GM20431 (cell line): ENCODE results near the gene CFD.
"Not testable (repeated sequence)": the region's sequence is repeated elsewhere in the genome, so short reads cannot be mapped to it uniquely, and the experiment has no call there.

ENCODE experiments used
- in situ Hi-C: fragments of 300-500 bp; cut with MseI, MboI; formaldehyde crosslinking; loops from one replicate; pipeline ENCODE4 v1.15.0; 2020; ENCODE audit warnings: low sequenced_read_pairs; ENCODE audit not compliant: unreplicated experiment

Gene CFD

DNA sequence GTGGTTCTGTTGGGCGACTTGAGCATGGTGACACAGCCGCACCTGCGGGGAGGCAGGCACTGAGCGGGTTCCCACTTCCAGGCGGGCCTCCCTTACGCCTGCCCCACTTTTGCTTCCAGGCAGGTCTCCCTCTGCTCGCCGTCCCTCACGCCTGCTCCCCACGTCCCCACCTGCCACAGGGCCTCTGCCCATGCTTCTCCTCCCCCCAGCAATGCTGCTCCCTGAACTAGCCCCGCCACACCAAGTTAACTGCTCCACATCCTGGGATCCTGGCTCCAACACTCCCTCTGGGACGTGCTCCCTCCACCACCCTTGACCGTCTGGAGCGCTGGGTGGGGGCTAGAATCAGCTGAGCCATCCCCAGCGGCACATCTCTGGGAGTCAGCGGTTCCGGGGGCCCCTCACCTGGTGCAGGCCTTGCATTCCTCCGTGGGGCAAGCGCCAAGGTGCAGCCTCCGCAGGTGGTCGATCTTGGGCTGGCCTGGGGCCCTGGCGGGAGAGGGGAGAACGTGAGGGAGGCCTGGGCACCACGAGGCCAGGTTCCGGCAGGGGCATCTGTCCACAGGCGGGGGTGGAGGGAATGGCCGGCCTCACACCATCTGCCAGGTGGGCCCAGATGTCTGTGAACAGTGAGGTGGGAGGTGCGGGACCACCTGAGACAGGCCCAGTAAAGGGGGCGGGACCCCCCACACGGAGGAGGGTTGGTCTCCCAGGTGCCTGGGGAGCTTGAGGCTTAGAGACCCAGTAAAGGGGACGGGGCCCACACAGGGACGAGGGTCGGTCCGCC lies 9.2 kb downstream of the CFD start:
- in situ Hi-C loops = loop anchor here (10.0 kb wide), 1 partner anchor 56 kb away; the partner anchor contains the start of gene ARID3A

DNA sequence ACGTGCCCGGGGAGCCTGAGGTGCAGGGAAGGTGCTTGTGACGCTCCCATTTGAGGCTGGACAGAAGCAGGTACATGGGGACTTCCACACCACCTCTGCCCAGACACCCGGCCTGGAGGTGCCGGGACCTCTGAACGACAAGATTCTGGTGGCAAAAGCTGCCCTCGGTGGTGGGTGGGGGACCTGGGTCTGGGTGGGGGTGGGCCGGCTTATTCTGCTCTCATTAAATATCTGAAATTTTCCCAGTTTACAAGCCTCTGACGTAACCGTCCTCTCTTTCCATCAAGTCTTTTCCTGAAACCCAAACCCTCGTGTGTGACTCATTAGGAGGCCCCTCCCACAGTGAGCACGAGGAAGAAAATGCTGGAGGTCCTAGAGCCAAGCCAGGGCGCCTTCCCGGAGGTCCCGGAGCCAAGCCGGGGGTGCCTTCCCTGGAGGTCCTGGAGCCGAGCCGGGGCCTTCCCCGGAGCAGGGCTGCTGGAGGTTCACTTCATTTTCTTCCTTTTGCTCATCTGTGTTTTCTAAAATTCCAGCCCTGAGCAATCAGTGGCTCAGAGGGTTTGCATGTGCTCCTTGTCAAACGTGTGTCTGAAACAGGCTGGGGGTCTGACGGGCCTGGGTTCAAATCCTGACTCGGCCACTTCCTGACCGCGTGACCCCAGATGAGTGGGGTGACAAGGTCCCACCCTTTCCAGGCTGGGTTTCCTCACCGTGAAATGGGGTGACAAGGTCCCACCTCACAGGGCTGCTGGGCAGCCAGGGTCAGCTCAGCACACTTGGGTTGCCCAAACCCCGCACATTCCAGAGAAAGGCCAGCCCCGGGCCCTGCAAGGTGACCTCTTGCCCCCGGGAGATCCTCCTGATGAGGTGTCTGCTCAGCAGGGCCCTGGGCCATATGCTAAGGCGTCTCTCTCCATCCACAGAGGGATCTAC lies 10.0 kb downstream of the CFD start:
- in situ Hi-C loops = loop anchor here (10.0 kb wide), 1 partner anchor 55 kb away; the partner anchor contains the start of gene ARID3A

DNA sequence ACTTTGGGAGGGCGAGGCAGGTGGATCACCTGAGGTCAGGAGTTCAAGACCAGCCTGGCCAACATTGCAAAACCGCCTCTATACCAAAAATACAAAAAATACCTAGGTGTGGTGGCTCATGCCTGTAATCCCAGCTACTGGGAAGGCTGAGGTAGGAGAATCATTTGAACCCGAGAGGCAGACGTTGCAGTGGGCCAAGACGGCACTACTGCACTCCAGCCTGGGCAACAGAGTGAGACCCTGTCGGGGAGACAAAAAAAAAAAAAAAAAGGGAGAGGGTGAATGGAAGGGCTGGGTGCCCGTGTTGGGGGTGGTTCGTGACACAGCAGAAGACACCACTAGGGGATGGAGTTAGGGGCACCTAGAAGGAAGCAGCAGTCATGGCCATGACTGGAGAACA lies 10.8 kb downstream of the CFD start:
- in situ Hi-C loops = no loop called here

DNA sequence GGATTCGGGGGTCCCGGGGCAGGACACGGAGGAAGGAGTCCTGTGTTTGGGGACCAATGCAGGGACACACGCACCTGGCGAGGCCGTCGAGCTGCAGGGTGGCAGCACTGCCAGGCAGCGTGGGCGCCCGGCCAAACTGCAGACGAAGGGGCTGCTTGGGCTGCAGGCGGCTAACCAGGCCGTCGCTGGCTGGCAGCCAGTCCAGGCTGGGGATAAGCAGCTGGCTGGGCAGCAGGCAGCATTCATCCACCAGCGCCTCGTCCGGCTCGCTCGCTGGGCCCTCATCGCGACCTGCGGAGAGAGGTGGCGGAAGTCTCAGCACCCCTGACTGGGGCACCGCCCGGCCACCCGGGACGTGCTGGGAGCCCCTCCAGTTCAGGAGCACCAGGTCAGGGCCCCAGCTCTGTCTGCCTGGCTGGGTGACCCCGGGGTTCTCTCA lies 11.5 kb downstream of the CFD start:
- in situ Hi-C loops = no loop called here

DNA sequence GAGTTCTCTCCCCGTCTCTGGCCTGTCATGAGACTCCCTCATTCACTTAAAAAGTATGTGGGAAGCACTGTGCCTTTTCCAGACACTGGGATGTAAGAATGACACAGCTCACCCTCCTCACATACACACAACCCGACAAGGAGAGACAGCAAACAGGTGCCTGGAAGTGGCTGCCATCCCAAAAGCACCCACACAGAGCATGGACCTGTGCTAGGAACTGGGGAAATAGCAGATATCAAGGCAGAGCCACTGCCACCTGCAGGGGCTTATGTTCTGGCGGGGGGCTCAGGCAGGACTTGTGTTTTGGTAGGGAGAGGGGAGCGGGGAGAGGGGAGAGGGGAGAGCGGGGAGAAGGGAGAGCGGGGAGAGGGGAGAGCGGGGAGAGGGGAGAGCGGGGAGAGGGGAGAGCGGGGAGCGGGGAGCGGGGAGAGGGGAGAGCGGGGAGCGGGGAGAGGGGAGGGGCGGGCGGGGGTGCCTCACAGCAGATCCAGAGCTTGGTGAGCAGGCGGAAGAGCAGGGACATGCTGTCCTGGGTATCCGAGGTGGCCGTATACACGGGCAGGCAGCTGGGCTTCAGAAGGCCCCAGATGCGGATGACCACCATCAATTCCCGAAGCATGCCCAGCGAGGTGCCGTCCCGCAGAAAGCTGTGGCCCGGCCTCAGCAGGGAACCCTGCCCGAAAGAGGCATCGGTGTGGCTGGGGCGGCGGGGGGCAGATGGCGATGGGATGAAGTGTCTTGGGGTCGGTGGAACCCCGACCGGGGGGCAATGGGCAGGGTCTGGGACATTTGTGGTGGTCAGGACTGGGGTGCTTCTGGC lies 12.2 kb downstream of the CFD start:
- in situ Hi-C loops = no loop called here

DNA sequence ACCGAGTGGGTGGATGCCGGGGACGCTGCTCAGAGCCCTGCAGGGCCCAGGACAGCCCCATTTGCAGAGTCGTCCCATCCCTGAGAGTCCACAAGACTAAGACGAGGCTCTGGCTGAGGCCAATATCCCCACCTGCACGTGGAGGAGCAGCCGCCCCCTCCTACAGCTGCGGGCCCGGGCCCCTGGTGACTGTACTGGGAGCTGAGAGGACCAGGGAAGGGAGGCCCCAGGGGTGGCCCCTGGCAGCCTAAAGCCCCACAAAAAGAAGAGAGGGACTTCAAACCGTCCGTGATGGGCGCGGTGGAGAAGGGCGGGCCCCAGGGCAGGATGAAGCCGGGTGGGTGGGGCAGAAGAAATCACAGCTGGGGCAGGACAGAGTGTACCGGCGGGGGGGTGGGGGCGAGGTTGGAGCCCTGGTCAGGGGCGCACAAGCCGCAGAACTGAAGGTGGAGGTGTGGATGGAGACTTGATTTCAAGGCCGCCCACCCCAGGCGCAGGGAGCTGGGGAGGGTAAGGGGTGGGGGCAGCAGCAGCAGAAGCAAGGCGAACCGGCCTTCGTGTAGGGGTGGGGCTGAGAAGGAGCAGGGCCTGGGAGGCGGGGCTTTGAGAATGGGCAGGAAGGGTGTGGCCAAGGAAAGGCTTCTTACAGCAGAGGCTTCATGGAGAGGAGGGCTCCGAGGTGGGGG lies 12.9 kb downstream of the CFD start:
- in situ Hi-C loops = no loop called here

DNA sequence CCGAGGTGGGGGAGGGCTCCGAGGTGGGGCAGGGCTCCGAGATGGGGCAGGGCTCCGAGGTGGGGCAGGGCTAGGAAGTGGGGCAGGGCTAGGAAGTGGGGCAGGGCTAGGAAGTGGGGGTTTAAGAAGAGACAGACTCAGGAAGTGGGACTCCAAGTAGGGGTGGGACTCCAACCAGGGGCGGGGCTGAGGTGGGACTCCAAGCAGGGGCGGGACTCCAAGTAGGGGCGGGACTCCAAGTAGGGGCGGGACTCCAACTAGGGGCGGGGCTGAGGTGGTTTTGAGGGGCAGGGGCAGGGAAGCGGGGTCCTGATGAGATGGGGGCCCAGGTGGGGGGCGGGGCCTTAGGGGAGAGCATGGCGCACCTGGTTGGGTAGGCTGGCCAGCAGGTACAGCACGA lies 13.6 kb downstream of the CFD start:
- in situ Hi-C loops = no loop called here

DNA sequence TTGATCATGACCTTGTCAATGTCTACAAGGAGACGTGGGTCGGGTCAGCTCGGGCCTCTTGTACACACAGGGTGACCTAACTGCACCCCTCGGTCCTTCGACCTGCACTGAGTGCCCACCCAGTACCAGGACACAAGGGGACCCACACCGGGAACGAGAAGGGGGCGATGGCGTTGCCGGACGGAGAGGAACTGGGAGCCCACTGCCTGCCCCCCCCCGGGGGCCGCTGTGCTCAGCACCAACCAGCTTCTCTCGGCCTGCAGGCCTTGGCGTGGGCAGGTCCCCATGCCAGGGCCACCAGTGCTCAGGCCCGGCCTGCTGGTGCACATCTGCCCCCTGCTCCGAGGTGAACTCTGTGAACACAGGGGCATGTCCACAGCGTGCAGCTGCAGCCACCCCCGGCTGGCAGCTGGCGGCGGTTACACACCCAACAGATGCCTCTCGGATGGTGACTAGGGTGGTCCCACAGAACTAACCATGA lies 14.1 kb downstream of the CFD start:
- in situ Hi-C loops = no loop called here

DNA sequence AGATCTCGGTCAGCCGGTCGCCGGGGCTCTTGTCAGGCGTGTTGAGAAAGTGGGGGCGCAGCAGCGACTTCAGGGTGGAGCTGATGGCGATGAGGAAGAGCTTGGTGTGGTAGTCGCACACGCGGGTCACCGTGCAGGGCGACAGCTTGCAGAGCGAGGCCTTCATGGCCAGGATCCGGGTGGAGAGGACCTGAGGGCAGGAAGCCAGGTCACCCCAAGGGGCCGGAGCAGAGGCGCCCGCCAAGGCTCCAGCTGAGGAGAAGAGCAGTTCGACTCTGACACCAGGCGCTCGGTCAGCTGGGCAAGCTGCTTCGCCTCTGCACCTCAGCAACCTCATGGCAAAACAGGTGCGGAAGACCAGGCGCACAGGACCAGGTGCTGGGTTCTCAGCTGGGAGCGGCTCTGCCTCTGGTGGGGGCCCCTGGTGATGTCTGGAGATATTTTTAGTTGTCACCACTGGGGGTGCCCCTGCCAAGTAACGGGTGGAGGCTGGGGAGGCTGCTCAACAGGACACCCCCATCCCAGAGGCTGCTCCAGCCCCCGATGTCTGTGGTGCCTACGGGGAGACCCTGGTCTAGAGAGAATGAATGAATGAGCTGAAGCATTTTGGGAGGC lies 15.9 kb downstream of the CFD start:
- in situ Hi-C loops = no loop called here

DNA sequence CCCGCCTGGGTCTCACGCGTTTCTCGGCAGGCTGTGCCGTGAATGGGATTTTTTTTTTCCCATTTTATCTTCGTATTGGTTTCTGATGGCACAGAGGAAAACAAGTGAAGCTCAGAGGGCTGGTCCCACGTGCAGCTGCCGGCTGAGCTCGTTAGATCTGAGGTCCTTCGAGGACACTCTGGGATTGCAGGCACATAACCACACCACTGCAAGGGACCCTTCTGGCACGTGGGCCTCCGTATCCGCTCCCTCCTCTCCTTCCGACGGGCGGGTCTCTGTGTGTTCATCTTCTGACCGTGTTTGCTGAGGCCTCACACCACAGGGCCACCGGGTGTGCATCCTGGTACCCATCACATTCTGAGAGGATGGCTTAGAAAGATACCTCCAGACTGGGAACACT lies 16.6 kb downstream of the CFD start:
- in situ Hi-C loops = no loop called here

DNA sequence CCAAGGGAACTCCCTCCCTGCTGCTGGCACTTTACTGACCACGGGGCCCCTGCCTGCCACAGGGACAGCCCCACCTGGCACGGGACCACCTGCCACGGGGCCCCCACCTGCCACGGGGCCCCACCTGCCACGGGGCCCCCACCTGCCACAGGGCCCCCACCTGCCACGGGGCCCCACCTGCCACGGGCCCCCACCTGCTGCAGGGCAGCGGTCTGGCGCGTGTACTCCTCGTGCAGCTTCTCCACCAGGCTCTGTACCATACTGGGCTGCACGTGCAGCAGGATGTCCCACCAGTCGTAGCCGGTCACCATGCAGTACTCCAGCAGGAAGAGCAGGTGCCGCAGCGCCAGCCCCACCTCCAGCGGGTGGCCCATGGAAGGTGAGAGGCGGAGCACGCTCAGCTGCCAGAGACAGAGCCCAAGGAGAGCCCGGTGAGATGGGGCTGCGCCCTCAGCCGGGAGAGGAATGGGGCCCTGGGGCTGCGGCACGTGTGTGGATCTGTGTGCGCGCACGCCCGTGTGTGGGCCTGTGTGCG lies 17.4 kb downstream of the CFD start:
- in situ Hi-C loops = no loop called here

DNA sequence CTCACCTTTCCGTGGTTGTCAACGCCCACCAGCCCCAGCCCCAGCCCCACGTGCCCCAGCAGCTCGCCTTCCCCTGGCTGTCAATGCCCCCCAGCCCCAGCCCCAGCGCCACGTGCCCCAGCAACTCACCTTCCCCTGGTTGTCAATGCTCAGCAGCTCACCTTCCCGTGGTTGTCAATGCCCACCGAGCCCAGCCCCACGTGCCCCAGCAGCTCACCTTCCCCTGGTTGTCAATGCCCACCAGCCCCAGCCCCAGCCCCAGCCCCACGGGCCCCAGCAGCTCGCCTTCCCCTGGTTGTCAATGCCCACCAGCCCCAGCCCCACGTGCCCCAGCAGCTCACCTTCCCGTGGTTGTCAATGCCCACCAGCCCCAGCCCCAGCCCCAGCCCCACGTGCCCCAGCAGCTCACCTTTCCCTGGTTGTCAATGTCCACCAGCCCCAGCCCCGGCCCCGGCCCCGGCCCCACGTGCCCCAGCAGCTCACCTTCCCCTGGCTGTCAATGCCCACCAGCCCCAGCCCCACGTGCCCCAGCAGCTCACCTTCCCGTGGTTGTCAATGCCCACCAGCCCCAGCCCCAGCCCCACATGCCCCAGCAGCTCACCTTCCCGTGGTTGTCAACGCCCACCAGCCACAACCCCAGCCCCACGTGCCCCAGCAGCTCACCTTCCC lies 18.7 kb downstream of the CFD start:
- in situ Hi-C loops = not testable (repeated sequence)

DNA sequence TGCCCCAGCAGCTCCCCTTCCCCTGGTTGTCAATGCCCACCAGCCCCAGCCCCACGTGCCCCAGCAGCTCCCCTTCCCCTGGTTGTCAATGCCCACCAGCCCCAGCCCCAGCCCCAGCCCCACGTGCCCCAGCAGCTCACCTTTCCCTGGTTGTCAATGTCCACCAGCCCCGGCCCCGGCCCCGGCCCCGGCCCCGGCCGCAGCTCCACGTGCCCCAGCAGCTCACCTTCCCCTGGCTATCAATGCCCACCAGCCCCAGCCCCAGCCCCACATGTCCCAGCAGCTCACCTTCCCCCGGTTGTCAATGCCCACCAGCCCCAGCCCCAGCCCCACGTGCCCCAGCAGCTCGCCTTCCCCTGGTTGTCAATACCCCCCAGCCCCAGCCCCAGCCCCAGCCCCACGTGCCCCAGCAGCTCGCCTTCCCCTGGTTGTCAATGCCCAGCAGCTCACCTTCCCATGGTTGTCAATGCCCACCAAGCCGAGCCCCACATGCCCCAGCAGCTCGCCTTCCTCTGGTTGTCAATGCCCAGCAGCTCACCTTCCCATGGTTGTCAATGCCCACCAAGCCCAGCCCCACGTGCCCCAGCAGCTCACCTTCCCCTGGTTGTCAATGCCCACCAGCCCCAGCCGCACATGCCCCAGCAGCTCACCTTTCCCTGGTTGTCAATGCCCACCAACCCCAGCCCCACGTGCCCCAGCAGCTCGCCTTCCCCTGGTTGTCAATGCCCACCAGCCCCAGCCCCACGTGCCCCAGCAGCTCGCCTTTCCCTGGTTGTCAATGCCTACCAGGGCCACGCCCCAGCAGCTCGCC lies 19.5 kb downstream of the CFD start:
- in situ Hi-C loops = not testable (repeated sequence)

DNA sequence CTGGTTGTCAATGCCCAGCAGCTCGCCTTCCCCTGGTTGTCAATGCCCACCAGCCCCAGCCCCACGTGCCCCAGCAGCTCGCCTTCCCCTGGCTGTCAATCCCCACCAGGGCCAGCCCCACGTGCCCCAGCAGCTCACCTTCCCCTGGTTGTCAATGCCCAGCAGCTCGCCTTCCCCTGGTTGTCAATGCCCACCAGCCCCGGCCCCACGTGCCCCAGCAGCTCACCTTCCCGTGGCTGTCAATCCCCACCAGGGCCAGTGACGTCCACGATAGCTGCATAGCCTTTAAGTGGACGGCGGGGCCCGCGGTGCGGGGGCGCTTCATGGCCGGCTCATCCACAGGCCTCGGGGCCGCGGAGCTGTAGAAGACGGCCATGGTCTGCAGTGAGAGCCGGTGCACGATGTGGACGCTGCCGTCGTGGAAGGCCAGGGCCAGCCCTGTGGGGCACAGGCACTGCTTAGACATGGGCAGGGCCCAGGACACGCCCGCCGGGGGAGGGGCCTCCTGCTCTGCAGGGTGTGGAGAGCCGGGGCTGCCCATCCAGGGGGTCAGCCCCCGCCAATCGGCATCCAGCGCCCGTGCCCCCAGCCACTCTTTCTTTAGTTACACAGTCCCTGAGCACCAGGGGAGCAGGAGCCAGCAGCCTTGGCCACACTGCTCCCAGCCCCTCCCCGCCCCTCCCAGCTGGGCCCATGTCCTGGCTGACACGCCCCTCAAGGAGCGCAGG lies 20.4 kb downstream of the CFD start:
- in situ Hi-C loops = no loop called here

DNA sequence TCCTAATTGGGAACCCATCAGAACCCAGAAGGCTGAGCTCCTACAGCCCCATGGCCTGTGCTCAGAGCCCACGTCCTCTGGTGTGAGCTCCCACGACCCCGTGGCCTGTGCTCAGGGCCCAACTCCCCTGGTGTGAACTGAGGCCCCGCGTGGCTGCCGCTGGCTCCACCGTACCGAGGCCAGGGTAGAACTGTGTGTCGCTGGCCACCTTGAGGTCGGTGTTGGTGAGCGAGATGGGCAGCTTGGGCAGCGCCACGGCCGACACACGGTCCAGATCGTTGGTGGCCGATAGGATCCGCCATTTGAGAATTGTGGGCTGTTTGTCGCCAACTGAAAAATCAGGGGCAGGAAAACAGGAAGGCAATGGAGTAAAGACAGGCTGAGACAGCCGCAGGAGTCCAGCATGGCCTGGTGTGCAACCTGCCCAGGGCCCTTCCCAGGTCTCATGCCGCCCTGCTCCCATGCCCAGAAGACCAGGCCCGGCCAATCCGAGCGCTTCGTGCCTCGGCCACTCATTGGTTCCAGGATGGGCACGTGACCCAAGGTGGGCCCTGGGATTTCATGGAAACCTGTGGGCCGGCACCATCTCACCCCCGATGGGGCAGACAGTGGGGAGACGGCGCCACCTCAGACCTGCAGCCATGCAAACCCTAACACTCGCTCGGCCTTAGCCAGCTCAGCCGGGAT lies 22.1 kb downstream of the CFD start:
- in situ Hi-C loops = no loop called here

DNA sequence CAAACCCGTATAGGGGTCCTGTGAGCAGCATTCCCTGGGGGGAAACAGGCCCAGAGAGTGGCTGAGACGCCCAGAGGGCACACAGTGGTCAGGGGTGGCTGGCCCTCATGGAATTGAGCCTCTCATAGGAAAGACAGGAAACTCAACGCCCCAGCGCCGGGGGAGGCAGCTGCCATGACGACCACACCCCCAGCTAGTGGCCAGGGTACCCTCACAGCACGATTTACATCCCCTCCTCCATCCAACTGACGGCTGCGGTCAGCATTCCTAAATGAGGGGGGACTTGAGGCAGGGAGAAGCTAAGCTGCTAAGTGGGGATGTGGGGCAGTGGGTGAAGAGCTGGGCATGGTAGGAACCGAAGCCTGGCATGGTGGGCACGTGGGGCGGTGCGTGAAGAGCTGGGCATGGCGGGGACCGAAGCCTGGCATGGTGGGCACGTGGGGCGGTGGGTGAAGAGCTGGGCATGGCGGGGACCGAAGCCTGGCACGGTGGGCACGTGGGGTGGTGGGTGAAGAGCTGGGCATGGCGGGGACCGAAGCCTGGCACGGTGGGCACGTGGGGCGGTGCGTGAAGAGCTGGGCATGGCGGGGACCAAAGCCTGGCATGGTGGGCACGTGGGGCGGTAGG lies 23.5 kb downstream of the CFD start:
- in situ Hi-C loops = no loop called here
